CD4-positive, alpha-beta T cell (primary cell): ENCODE data around the gene FAM32A. TPM values are rescaled to one million over a fixed set of nuclear protein-coding genes. Genes with fewer than 3 reads are reported as not detected.

Source experiments
- ATAC-seq: fragments of 200-7000 bp; cut with Tn5 transposase; one replicate; pipeline ENCODE4 v1.10.0; 2022; ENCODE audit warnings: mild to moderate bottlenecking; ENCODE audit not compliant: poor library complexity
- CTCF ChIA-PET: fragments of 350-600 bp; sonication (Branson Sonifier 250); formaldehyde crosslinking; loops from one replicate; lab custom pipeline; 2021; ENCODE audit warnings: antibody characterized with exemption, inconsistent platforms; lab: Charles Lee
- POLR2A ChIA-PET: fragments of 350-600 bp; sonication (Branson Sonifier 250); formaldehyde crosslinking; loops from one replicate; lab custom pipeline; 2021; ENCODE audit warnings: antibody characterized with exemption, inconsistent platforms; lab: Charles Lee
- DNase-seq, 14 experiments: peaks; one replicate each; pipeline ENCODE4 v3.0.0-alpha.2; 2013 to 2020; ENCODE audit warnings: mixed read lengths in 2 of 14
- H3K27ac ChIP-seq, 2 donors: one replicate each; pipeline versions ENCODE4 v1.5.1 to v1.7.0; 2013; ENCODE audit warnings: low read length in 2 of 2, low read depth in 1 of 2, mild to moderate bottlenecking in 1 of 2
- H3K27me3 ChIP-seq, 2 experiments: 1 replicate in 1 of 2; 2 replicates in 1 of 2; pipeline versions ENCODE4 v1.6.1 to v1.7.0; 2013; ENCODE audit warnings: low read length in 2 of 2, control low read depth in 1 of 2, mild to moderate bottlenecking in 1 of 2, moderate library complexity in 1 of 2; ENCODE audit not compliant: insufficient read depth in 2 of 2, control insufficient read depth in 1 of 2
- H3K36me3 ChIP-seq: one replicate; pipeline ENCODE4 v1.6.1; 2013; ENCODE audit warnings: low read length, control low read depth; ENCODE audit not compliant: insufficient read depth
- H3K4me1 ChIP-seq: one replicate; pipeline ENCODE4 v1.6.1; 2013; ENCODE audit warnings: low read length, control low read depth; ENCODE audit not compliant: insufficient read depth
- H3K4me3 ChIP-seq: one replicate; pipeline ENCODE4 v1.5.1; 2013; ENCODE audit warnings: mild to moderate bottlenecking, low read length, moderate library complexity
- H3K9me3 ChIP-seq, 2 experiments: 1 replicate in 1 of 2; 2 replicates in 1 of 2; pipeline versions ENCODE4 v1.6.1 to v1.7.0; 2013; ENCODE audit warnings: low read length in 2 of 2, mild to moderate bottlenecking in 2 of 2, control low read depth in 1 of 2, moderate library complexity in 1 of 2; ENCODE audit not compliant: control insufficient read depth in 1 of 2, insufficient read depth in 1 of 2
- H3K27ac Mint-ChIP-seq: one replicate; pipeline ENCODE4 v1.8.0; 2020; ENCODE audit warnings: mixed read lengths
- H3K27me3 Mint-ChIP-seq: one replicate; pipeline ENCODE4 v1.8.0; 2021; ENCODE audit warnings: mixed read lengths
- H3K36me3 Mint-ChIP-seq: one replicate; pipeline ENCODE4 v1.8.0; 2021; ENCODE audit warnings: low read depth, mixed read lengths
- H3K4me1 Mint-ChIP-seq: one replicate; pipeline ENCODE4 v1.8.0; 2021; ENCODE audit warnings: low read depth, mixed read lengths
- H3K4me3 Mint-ChIP-seq: one replicate; pipeline ENCODE4 v1.8.0; 2020; ENCODE audit warnings: mild to moderate bottlenecking, mixed read lengths
- H3K9me3 Mint-ChIP-seq: one replicate; pipeline ENCODE4 v1.8.0; 2020; ENCODE audit warnings: mixed read lengths
- CTCF ChIP-seq: fragments of 200-600 bp; IDR thresholded peaks from one replicate; pipeline ENCODE4 v1.8.0; 2022; ENCODE audit warnings: antibody characterized with exemption, mild to moderate bottlenecking
- intact Hi-C, 2 experiments: fragments of 100-400 bp; cut with DNase I in 1 of 2; cut with micrococcal nuclease in 1 of 2; formaldehyde crosslinking; loops; one replicate each; pipeline versions ENCODE4 v1.15.1 to v1.9.0; 2023 to 2025; cut with DNase I, micrococcal nuclease
- total RNA-seq, 174 experiments: library from RNA in 2 of 174; stranded (reverse) in 2 of 174; gene quantifications; one replicate each; pipeline ENCODE4 v1.2.3 and lab custom pipeline; 2021 to 2026

Gene FAM32A
- total RNA-seq, 2 experiments from 2014 or later = 44.5 to 50.3 TPM

- Mint-ChIP-seq H3K27ac (peak overlapping the region; percentile 69), H3K4me3 (no peak overlapping the region)
- no peak for ATAC-seq
Measured at GRCh38 chr19:16235811-16236652, 50.8 kb downstream of the FAM32A start.

More at GRCh38 chr19:16235811-16236652, 50.8 kb downstream of the FAM32A start:
- intact Hi-C loops = loop anchor here in 1 of 2 experiments (5.0 kb wide), 1 partner anchor 39 kb away; the partner anchor contains the start of gene AP1M1
- peaks cover 55% of the 10 kb centered on the region for H3K36me3 Mint-ChIP-seq
- DNase-seq = no peak
- H3K27ac ChIP-seq = peak overlapping the region in 1 of 2 donors; percentile 42
- H3K27me3 Mint-ChIP-seq = no peaks in the 10 kb centered on the region
- H3K4me1 ChIP-seq = peaks cover 18% of the 10 kb centered on the region
- ChIA-PET POLR2A (no interaction called here), CTCF (no interaction called here)
- no peaks in the 10 kb centered on the region for H3K27me3 ChIP-seq
- no peak overlapping the region for H3K4me3 ChIP-seq
- H3K36me3 ChIP-seq = peaks cover 42% of the 10 kb centered on the region
- H3K9me3 Mint-ChIP-seq = no peaks in the 10 kb centered on the region
- no peak for TF ChIP-seq CTCF
- peaks cover 0 to 15% of the 10 kb centered on the region in 2 experiments for H3K9me3 ChIP-seq
- H3K4me1 Mint-ChIP-seq = peaks cover 36% of the 10 kb centered on the region

Other genes with a start within 250 kb of the FAM32A start
- gene OR10H4, start 236.4 kb upstream of the FAM32A start, total RNA-seq = not detected
- 100 to 1,000 TPM; 182 to 185 TPM for gene TPM4, start 108.9 kb upstream of the FAM32A start, total RNA-seq
- gene RAB8A, start 73.5 kb upstream of the FAM32A start, total RNA-seq = 10 to 100 TPM; 74.9 to 79.0 TPM
- gene HSH2D, start 41.7 kb upstream of the FAM32A start, total RNA-seq = 10 to 100 TPM; 46.0 to 46.9 TPM
- not detected for gene CIB3, start 11.9 kb upstream of the FAM32A start, total RNA-seq
- 10 to 100 TPM; 52.1 to 58.3 TPM for gene AP1M1, start 12.5 kb downstream of the FAM32A start, total RNA-seq
- 1,000 to 10,000 TPM; 1,201 to 1,291 TPM for gene KLF2, start 139.4 kb downstream of the FAM32A start, total RNA-seq